GM18505 (cell line): Measurements from ENCODE around the gene PRPF18.

Experiments
- ATAC-seq: cut with Tn5 transposase; IDR thresholded peaks from one replicate; pipeline ENCODE4 v1.9.1; 2021; ENCODE audit not compliant: unreplicated experiment
- POLR2A ChIP-seq: IDR thresholded peaks from 4 replicates; pipeline ENCODE4 v1.6.1; 2011; ENCODE audit warnings: borderline replicate concordance; ENCODE audit not compliant: insufficient read depth, insufficient read length; ENCODE audit errors: extremely low read depth

PRPF18 gene

DNA sequence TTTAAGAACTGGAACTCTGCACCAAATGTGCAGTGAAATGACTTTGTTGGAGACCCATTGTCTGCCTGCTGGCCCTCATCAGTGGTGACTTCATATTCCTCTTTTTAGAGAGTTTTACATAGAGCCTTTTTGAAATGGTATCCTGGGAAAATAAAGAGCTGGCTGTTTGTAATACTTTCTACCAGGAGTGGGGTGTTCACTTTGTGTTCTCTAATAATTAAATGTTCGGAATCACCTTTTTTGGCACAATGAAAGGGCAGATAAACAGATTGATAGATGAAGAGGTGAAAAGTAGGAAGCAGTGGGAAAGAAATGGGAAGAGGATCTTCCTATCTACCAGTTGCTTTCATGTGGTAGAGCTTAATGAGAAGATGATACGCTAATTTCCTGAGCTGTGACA lies 55.5 kb downstream of the PRPF18 start:
- no peak for TF ChIP-seq POLR2A
- no peak for ATAC-seq

DNA sequence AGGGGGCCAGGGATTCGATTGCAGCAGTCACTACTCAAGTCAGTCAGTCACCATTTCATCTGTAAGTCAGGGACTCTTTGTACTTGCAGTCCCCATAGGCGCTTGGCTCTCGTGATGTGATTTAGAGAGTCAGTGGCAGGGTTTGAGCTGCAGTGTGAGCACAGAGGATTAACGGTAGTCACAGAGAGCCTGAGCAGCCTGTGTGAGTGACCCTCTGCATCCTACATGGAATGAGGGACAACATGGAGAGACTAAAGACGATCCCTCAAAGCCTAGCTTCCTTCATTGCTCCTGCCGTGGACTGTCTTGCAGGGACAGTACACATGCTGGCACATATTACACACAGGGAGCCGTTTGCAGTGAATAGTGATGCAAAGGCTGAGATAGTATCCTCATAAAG lies 56.3 kb downstream of the PRPF18 start:
- ATAC-seq, result no peak

DNA sequence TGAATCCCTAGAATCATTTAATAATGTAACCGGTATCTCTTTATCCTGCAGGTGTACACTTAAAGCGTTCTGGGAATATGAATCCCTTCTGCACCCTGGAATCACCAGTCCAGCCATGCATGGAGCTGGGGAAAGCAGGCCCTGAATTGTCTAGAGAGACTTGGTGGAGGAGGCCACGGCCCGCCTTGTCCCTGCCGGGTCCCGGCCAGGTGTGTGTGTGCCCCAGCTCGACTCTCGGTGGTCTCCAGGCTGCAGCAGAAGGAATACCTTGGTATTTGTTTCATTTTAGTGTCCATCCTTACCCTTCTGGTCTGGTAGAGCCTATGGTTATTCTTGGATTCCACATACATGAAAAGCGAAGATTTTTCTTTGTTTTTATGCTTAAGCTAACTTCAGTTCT lies 58.1 kb downstream of the PRPF18 start:
- no peak for ATAC-seq
- TF ChIP-seq POLR2A, result no peak

More for the DNA sequence above, 56.3 kb downstream of the PRPF18 start:
- TF ChIP-seq POLR2A, result no peak

DNA sequence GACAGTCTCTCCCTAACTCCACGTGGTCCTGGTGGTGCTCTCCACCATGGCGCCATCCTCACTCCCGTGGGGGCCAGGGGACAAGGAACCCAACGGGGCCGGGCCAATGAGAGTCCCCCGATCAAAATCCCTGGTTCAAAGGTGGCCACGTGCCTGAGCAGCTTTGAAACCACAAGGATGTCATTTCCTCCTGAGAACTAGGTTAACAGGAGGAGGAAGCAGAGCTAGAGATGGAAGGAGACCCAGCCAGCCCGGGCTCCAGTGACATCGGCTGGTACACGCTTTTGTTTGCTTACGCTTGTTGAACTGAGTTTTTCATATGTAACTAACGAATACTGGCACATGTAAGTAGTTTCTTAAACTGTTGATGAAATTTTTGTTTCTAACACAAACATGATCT lies 61.7 kb downstream of the PRPF18 start:
- no peak for TF ChIP-seq POLR2A
- ATAC-seq, result no peak

DNA sequence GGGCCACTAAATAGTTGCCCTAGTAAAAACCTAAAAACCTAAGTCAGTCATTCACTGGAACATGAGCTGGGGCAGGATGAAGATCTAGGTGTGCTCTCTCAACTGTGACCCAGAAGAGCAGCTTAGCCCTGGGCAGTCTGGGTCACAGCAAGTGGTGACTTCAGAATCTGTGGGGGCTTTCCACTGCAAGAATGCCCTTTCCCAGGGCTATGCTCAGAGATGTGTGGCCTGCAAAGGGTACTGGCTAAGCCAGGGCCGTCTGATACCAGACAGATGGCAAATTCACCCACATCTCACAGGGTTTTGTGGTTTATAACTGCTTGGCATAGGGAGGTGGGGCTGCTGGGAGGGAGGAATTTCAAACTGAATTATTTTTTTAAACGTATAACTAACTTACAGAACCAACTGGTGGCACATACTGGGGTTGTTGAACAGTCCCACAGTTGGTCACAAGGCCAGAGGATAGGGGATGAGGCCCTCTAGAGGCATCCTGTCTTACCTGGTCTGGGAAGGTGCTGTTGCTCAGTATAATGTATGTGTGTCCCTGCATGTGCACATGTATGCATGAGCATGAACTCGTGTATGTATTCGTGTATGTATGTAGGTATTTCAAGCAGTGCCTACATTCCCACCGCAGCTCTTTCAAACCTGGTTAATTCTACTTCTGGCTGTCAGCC lies 63.2 kb downstream of the PRPF18 start:
- TF ChIP-seq POLR2A, result no peak
- ATAC-seq, result no peak

DNA sequence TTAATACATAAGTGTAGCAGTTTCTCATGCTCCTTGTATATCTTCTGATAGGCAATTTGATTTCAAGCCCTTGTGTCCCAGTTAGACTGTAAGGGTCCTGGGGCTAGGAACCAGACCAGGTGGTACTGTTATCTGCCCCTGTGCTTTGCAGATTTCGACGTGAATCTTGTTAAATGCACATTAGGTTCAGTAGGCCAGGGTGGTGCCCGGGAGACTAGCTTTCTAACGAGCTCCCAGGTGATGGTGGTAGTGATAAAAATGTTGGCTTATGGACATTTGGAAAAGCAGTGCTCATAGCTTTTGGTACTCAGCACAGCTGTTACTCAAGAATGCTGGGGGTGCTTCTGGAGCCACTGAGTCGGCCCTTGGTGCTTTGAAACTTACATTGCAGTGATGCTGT lies 64.2 kb downstream of the PRPF18 start:
- ATAC-seq, result no peak

DNA sequence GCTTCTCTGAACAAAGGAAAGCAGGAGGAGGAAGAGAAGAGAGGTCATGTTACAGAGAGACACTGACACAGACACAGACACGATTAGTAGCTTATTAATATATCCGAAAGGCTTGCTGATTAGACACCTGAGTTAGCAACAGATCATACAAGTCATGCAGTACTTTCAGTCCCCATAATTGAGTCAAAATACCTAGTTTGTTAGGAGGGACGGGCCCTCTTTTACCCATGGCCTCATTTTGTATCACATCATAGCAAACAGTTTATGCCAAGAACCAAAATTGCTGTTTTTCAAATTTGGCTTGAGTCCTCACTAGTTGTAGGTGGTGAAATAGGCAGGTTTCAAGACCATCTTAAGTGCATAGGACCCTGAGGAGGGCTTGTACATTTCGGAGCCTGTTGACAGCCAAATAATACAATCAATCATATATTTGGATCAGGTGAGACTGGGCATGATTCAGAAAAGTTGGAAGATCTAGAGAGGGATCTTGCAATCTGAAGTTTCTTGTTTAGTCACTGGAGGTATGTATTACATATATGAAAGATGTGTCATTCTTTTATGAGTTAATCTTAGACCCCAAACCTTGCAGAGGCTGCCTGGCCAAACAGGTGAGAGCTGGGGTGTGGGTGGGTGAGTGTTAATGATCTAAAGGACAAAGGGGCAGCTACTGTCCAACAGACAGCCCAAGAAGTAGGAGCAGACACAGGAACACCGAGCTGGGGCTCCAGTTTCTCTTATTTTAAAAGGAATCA lies 65.4 kb downstream of the PRPF18 start:
- no peak for ATAC-seq
- TF ChIP-seq POLR2A, result no peak

More for the DNA sequence above, 64.2 kb downstream of the PRPF18 start:
- TF ChIP-seq POLR2A, result no peak

DNA sequence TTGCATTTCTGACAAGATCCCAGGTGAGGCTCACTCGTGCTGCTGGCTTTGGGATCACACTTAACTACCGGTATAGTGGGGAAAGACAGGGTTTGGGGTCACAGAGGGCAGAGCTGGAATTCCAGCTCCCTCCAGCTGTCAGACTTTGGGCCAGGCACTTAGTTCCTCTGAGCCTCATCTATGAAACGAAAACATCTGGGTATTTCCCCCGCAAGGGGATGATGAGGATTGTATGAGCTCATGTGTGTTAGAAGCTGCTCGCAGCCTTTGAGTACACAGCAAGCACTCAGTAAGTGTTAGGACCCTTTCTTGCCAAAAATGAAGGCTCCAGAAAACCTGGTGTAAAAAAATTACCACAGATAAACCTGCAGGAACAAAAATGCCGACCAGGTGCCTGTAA lies 66.1 kb downstream of the PRPF18 start:
- TF ChIP-seq POLR2A, result no peak

DNA sequence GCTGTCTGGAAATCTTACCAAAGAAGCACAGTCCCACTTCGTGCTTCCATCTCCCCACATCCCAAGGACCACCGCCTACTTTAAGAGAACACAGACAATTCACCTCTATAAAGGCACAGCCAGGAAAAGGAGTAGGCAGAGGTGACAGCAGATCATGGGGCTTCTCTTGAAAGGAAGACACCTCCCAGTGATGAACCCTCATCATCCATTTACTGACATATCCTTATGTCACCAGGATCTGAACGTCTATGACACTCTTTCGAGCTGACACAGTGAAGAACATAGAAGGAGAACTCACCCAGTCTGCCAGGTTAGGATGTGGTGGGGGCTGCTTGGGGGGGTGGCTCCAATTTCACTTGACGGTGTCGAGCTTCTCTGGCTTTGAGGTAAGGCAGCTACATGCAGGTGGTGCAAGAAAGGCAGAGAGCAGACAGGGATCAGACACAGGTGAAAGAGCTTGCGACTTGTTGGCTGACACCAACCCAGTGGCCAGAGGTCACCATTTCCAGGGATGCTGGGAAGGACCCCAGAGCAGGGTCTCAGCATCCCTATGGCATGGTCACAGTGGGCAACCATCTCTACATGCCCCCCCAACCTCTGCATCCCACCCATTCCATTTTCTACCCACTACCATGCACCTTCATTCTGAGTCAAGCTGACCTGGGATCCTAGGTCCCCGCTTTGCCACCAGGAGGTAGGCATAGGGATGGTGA lies 67.5 kb downstream of the PRPF18 start:
- no peak for ATAC-seq
- TF ChIP-seq POLR2A, result no peak

More for the DNA sequence above, 66.1 kb downstream of the PRPF18 start:
- no peak for ATAC-seq

DNA sequence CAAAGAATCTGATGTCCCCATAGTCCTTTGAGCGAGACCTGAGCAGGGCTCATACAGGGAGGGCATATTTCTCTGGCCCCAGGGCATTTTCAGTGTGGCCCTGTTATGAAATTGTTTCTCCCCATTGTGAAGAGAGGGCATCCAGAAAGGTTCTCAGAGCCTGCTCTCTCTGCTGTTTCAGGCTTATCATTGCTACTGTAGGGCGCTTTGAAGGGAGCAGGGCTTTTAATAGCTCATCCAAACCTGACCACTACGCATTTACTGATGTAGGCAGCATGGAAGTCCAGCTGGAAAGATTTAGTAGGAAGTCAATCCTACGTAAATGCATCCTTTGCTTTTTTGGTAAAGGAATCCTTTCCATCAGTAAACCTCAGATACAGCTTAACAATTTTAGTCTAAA lies 68.1 kb downstream of the PRPF18 start:
- TF ChIP-seq POLR2A, result no peak
- no peak for ATAC-seq

DNA sequence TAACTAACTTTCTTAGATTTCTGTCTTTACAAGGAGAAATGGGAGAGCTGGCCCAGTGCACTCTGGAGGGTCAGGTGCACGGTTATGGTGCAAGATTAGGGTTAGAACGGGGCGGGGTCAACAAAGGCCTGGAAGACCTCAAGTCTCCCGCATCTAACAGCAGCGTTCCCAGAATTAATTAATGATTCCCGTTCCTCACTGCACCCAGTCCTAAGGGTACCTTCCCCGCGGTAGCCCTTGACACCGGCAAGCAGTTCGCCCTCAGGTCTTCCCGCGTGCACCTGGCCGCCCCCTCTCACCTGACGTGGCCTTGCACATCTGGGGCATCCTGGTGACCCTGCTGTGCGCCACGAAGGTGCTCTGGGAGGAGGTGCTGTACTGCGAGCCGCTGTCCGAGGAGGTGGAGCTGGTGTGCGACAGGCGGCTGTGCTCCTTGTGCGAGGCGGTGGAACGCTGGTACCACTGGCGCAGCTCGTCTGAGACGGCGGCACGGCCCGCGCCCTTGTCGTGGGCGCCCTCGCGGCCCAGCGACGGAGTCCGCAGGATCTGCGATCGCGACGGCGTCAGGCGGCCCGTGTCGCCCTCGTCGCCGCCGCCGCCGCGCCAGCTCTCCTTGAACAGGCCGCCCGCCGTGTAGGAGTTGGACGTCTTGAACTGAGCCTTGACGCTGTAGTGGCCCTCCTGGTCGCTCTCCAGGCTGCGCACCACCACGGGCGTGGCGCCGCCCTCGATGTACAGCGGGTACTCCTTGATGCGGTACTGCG lies 69.8 kb downstream of the PRPF18 start:
- ATAC-seq, result no peak
- TF ChIP-seq POLR2A, result no peak

DNA sequence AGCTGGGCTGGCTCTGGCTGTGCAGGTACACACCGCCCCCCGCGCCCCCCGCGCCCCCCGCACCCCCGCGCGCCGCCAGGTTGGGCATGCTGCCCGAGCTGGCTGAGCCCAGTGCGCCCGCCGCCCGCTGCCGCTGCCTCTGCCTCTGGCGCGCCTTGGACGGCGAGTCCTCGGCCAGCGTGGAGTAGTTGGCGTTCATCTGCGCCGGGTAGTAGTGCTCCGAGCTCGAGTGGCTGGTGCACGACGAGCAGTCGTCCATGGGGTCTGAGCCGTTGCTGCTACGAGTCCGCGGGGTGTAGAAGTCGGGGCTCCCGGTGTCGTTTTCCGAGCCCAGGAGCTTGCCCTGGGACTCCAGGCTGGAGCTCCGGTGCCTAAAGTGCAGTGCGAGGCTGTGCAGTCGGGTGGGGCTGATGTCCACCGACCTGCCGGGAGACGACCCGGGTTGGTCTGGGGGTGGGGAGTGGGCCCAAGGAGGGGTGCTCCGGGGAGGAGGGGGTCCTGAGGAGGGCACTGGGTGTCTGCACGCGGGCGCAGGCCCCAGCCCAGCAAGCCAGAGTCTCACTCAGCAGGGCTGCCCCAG lies 70.4 kb downstream of the PRPF18 start:
- no peak for ATAC-seq
- TF ChIP-seq POLR2A, result no peak

DNA sequence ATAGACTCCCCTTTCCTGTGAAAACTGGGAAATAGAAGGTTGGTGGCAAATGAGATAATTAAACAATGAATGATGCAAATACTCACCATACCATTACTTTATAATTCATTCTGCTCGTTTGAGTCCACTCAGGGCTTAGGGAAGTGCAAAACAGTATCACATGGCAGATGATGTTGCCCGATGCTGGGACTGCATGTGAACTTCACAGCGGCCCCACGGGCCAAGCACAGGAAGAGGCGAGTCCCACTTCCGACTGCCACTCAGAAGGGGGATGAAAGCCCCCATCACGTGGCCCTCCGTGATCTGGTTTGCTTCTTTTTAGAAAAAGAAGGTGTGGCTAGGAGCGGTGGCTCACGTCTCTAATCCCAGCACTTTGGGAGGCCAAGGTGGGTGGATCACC lies 71.5 kb downstream of the PRPF18 start:
- TF ChIP-seq POLR2A, result no peak
- ATAC-seq, result no peak
